Measurements from ENCODE around the gene WDR33.

DNA sequence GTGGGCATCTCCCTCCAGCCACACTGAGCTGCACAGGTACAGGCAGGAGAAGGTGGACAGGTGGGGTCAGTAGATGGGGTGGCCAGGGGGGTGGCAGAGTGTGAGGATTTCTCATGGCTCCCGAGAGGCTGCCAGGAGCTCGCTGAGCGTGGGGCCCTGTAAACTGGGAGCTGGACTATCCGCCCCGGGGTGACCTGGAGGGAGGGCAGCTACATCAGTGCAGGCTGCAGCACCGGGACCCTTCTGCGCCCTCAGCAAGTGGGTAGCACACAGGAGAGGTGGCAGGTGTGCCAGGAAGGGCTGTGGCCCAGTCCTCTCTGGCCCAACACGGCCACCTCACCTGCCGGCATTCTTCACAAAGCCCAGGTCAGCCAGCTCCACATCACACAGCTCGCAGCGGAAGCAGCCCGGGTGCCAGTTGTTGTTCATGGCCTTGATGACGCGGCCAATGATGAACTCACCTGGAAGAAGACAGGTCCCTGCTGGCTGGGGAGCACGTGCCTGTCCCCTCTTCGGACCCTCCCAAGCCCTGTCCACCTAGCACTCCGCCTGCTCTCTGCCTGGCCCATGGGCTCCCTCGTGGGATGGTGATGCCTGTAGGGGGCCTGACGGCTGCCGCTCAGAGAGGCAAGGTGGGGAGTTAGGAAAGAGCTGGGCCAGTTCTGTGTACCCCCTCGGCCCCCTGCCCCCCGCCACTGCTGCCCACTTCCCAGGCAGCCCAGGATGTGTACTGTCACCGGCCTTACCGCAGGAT lies 156.7 kb downstream of the WDR33 start:
- TF ChIP-seq POLR2A (IDR thresholded peaks at IDR 0.05): no peak
- TF ChIP-seq, protein P1, sequence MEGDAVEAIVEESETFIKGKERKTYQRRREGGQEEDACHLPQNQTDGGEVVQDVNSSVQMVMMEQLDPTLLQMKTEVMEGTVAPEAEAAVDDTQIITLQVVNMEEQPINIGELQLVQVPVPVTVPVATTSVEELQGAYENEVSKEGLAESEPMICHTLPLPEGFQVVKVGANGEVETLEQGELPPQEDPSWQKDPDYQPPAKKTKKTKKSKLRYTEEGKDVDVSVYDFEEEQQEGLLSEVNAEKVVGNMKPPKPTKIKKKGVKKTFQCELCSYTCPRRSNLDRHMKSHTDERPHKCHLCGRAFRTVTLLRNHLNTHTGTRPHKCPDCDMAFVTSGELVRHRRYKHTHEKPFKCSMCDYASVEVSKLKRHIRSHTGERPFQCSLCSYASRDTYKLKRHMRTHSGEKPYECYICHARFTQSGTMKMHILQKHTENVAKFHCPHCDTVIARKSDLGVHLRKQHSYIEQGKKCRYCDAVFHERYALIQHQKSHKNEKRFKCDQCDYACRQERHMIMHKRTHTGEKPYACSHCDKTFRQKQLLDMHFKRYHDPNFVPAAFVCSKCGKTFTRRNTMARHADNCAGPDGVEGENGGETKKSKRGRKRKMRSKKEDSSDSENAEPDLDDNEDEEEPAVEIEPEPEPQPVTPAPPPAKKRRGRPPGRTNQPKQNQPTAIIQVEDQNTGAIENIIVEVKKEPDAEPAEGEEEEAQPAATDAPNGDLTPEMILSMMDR (IDR thresholded peaks at IDR 0.05): no peak
